Thoracic aorta (tissue), 2 donors: ENCODE measurements around the gene LYRM4. TPM values are rescaled to one million over a fixed set of nuclear protein-coding genes. Genes with fewer than 3 reads are reported as not detected.

Experiments used
- ATAC-seq: fragments of 150-250 bp; one replicate; pipeline ENCODE4 v1.8.0; 2017; ENCODE audit warnings: low read depth; ENCODE audit not compliant: insufficient number of reproducible peaks, low FRiP score
- DNase-seq: peaks from one replicate; pipeline ENCODE4 v3.0.0-alpha.2; 2020; ENCODE audit warnings: low spot score
- H3K27ac ChIP-seq, 2 donors: fragments of 200-600 bp; sonication (generic); 1 replicate in 1 of 2; 2 replicates in 1 of 2; pipeline ENCODE4 v1.5.1; 2016; ENCODE audit warnings: mild to moderate bottlenecking in 2 of 2, moderate library complexity in 2 of 2
- H3K27me3 ChIP-seq: fragments of 200-600 bp; sonication (generic); replicated peaks from 2 replicates; pipeline ENCODE4 v1.6.0; 2016; ENCODE audit warnings: mild to moderate bottlenecking; ENCODE audit not compliant: insufficient read depth
- H3K36me3 ChIP-seq: fragments of 200-600 bp; sonication (generic); one replicate; pipeline ENCODE4 v1.5.1; 2016
- H3K4me1 ChIP-seq, 2 donors: fragments of 200-600 bp; sonication (generic); 1 replicate in 1 of 2; 2 replicates in 1 of 2; pipeline versions ENCODE4 v1.5.1 to v1.6.0; 2016; ENCODE audit warnings: low read depth in 2 of 2, mild to moderate bottlenecking in 1 of 2; ENCODE audit not compliant: control insufficient read depth in 1 of 2
- H3K4me3 ChIP-seq: fragments of 200-600 bp; sonication (generic); 2 replicates; pipeline ENCODE4 v1.5.1; 2016; ENCODE audit warnings: mild to moderate bottlenecking
- H3K9me3 ChIP-seq: fragments of 200-600 bp; sonication (generic); 2 replicates; pipeline ENCODE4 v1.5.1; 2016
- total RNA-seq, 2 donors: library from RNA; depleted of rRNA; stranded (reverse); fragments of >200 nt; gene quantifications; one replicate each; pipeline versions ENCODE4 v1.1.0 to v1.2.3, GENCODE V29; 2016
- TF ChIP-seq, protein P1 (sequence below): fragments of 200-600 bp; sonication (generic); IDR thresholded peaks from one replicate; pipeline ENCODE4 v1.5.1; 2019; ENCODE audit warnings: antibody characterized with exemption

Gene LYRM4
- total RNA-seq, 2 donors from 2014 or later: 6.9 to 27.2 TPM

DNA sequence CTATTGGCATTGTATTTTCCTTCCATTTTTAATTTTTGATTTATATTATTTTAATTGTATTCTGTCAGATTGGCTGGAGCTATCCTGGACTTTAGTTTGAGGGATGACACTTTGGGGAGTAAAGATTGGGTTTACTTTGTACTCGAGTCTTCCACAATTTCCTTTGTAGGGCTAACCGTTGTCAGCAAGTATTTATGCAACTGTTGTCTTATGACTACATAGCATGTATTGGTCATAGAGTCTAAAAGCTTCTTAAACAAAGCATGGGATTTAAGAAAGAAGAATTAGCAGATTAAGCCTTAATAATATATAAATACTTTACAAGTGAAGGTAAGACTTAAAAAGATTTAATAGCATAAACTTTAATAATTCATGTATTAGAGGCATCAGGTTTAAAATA is 20.2 kb upstream of the LYRM4 start:
- Histone ChIP-seq H3K36me3 (no peaks in the 10 kb centered on the region), H3K4me1 (no peaks in the 10 kb centered on the region), H3K27me3 (no peaks in the 10 kb centered on the region), H3K4me3 (no peak overlapping the region), H3K9me3 (no peaks in the 10 kb centered on the region), H3K27ac (no peak overlapping the region)
- DNase-seq (no peak), ATAC-seq (no peak)
- TF ChIP-seq, protein P1, sequence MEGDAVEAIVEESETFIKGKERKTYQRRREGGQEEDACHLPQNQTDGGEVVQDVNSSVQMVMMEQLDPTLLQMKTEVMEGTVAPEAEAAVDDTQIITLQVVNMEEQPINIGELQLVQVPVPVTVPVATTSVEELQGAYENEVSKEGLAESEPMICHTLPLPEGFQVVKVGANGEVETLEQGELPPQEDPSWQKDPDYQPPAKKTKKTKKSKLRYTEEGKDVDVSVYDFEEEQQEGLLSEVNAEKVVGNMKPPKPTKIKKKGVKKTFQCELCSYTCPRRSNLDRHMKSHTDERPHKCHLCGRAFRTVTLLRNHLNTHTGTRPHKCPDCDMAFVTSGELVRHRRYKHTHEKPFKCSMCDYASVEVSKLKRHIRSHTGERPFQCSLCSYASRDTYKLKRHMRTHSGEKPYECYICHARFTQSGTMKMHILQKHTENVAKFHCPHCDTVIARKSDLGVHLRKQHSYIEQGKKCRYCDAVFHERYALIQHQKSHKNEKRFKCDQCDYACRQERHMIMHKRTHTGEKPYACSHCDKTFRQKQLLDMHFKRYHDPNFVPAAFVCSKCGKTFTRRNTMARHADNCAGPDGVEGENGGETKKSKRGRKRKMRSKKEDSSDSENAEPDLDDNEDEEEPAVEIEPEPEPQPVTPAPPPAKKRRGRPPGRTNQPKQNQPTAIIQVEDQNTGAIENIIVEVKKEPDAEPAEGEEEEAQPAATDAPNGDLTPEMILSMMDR: no peak

DNA sequence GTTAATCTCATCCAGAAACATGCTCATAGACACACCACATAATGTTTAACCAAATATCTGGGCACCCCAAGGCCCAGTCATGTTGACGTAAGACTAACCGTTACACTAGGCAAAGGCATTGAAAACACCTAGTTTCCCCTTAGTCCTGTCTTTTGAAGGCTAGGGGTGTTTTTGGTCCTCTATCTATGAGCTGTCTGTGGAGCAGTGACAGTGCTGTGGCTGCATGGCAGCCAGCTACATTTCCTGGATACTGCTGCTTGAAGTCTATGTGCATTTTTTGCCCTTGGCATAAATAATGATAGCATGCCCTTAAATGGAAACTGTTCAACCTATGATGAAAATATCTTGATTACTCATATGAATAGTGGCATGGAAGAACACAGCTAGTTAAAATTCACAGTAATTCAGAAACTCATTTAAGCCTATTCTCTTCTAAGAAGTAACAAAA is 19.2 kb upstream of the LYRM4 start:
- ATAC-seq (no peak), DNase-seq (no peak)
- TF ChIP-seq, protein P1: no peak
- Histone ChIP-seq H3K36me3 (no peaks in the 10 kb centered on the region), H3K9me3 (no peaks in the 10 kb centered on the region), H3K4me1 (no peaks in the 10 kb centered on the region), H3K27me3 (no peaks in the 10 kb centered on the region), H3K4me3 (no peak overlapping the region), H3K27ac (no peak overlapping the region)

DNA sequence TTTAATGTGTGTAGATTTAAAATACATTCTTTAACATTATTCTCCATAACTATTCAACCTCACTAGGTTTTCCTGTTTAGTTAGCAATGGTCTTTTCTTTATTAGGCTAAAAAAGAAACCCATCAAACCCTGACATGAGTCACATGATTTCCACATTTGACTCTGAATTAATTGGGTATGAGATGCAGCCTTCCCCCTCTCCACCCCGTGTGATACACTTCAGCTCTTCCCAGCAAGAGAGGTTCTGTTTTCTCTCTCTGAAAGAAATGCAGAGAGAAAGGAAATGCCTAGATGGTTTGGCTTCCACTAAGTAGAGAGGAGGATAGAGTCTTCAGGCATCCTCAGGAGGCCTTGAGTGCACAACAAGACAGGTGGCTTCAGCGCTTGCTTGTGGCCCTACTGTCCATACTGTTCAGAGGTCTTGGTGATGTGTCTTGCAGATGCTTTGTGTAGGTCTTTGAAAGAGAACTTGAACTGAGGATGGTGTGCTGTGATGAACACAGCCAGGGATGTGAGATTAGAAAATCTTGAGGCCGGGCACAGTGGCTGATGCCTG is 17.9 kb upstream of the LYRM4 start:
- DNase-seq: no peak
- Histone ChIP-seq H3K27ac (no peak overlapping the region), H3K4me1 (no peaks in the 10 kb centered on the region), H3K36me3 (no peaks in the 10 kb centered on the region), H3K4me3 (no peak overlapping the region), H3K27me3 (no peaks in the 10 kb centered on the region), H3K9me3 (no peaks in the 10 kb centered on the region)
- ATAC-seq: no peak
- TF ChIP-seq, protein P1: no peak

DNA sequence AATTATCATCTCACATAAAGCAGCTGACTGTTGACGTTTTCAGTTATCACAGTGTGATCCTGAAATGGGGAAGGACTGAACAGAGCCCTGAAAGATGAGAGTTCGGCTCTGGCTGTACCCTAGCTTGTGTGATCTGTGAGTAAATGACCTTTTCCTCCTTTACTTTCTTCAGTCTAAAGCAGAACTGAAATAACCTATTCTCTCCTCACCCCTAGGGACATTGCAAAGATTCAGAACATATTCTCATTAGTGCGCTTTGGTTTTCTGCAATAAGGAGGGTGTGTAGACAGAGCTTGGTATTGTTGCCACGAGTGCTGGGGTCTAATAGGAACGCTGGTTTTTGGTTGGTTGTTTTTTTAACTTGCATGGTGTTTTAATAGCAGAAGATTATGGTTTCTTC is 17.3 kb upstream of the LYRM4 start:
- H3K4me3 ChIP-seq: no peak overlapping the region
- TF ChIP-seq, protein P1: no peak

DNA sequence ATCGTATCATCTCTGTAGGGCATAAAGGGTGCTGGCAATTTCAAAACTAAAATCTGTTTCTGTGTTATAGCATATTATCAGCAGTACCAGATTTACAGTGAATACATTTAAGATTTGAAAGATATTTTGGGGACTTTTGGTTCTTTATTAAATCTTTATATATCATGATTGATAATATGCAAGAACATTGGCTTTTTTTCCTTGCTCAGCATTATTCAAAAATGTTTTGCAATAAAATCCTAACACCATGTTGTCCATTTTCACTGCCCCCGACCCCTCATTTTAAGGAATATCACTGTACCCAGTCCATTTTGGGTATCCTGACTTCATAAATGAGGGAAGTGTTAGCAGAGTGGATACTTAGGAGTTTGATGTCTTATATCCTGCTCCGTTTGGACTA is 16.8 kb upstream of the LYRM4 start:
- DNase-seq (no peak), ATAC-seq (no peak)
- Histone ChIP-seq H3K4me1 (no peaks in the 10 kb centered on the region), H3K27me3 (no peaks in the 10 kb centered on the region), H3K9me3 (no peaks in the 10 kb centered on the region), H3K36me3 (no peaks in the 10 kb centered on the region), H3K4me3 (no peak overlapping the region), H3K27ac (no peak overlapping the region)
- TF ChIP-seq, protein P1: no peak

More for the DNA sequence above, 17.3 kb upstream of the LYRM4 start:
- DNase-seq (no peak), ATAC-seq (no peak)
- H3K9me3 ChIP-seq: no peaks in the 10 kb centered on the region
- H3K27me3 ChIP-seq: no peaks in the 10 kb centered on the region
- no peaks in the 10 kb centered on the region for H3K4me1 ChIP-seq
- H3K27ac ChIP-seq: no peak overlapping the region
- no peaks in the 10 kb centered on the region for H3K36me3 ChIP-seq
